H1 (cell line): ENCODE data around the gene BRIP1. TPM values are rescaled to one million over a fixed set of nuclear protein-coding genes. Genes with fewer than 3 reads are reported as not detected.

ENCODE experiments used
- CTCF ChIA-PET: fragments of 300-600 bp; sonication (Branson Sonifier 250); formaldehyde crosslinking; loops from one replicate; lab custom pipeline; 2021; ENCODE audit not compliant: partially characterized antibody; lab: Charles Lee
- POLR2A ChIA-PET: fragments of 300-600 bp; sonication (Branson Sonifier 250); formaldehyde crosslinking; loops from one replicate; lab custom pipeline; 2021; ENCODE audit warnings: inconsistent platforms; ENCODE audit not compliant: partially characterized antibody; lab: Charles Lee
- DNase-seq, 2 experiments: peaks; one replicate each; pipeline versions ENCODE4 v3.0.0 to v3.0.0-alpha.2; 2010 to 2022; ENCODE audit warnings: low spot score in 2 of 2, low read depth in 1 of 2, mixed read lengths in 1 of 2
- FAIRE-seq: peaks from 2 replicates; lab custom pipeline; 2011; peaks lifted over from hg19 to GRCh38; lab: Jason Lieb, UNC
- H2AFZ ChIP-seq: 2 replicates; pipeline ENCODE4 v1.8.1; 2012; ENCODE audit warnings: low read length, inconsistent platforms
- H2AK5ac ChIP-seq: 2 replicates; pipeline ENCODE4 v1.6.1; 2013; ENCODE audit warnings: low read depth, low read length
- H2BK120ac ChIP-seq: replicated peaks from 2 replicates; pipeline ENCODE3; 2013; ENCODE audit warnings: low read depth, low read length, inconsistent platforms
- H2BK12ac ChIP-seq: 2 replicates; pipeline ENCODE4 v1.6.1; 2013; ENCODE audit warnings: low read depth, low read length
- H2BK15ac ChIP-seq: 2 replicates; pipeline ENCODE4 v1.6.1; 2013; ENCODE audit warnings: low read length
- H2BK20ac ChIP-seq: 2 replicates; pipeline ENCODE4 v1.6.1; 2013; ENCODE audit warnings: low read length
- H2BK5ac ChIP-seq: 2 replicates; pipeline ENCODE4 v1.6.1; 2013; ENCODE audit warnings: low read depth, low read length
- H3K14ac ChIP-seq: 2 replicates; pipeline ENCODE4 v1.6.1; 2013; ENCODE audit warnings: inconsistent platforms; ENCODE audit not compliant: insufficient read length
- H3K18ac ChIP-seq: 2 replicates; pipeline ENCODE4 v1.6.1; 2013; ENCODE audit warnings: low read length; ENCODE audit errors: extremely low read depth
- H3K23ac ChIP-seq: 2 replicates; pipeline ENCODE4 v1.6.1; 2013; ENCODE audit warnings: inconsistent platforms; ENCODE audit not compliant: insufficient read length
- H3K23me2 ChIP-seq: 2 replicates; pipeline ENCODE4 v1.6.1; 2013; ENCODE audit warnings: low read depth, low read length
- H3K27ac ChIP-seq: 2 replicates; pipeline ENCODE4 v1.6.1; 2011; ENCODE audit warnings: low read depth, low read length, inconsistent platforms
- H3K27me3 ChIP-seq, 4 experiments: replicated peaks in 1 of 4; 1 replicate in 1 of 4; 2 replicates in 3 of 4; pipeline versions ENCODE4 v1.6.1 to v1.8.1; 2011 to 2013; ENCODE audit warnings: low read length in 3 of 4, mild to moderate bottlenecking in 3 of 4, inconsistent platforms in 2 of 4, mixed read lengths in 2 of 4, moderate library complexity in 1 of 4; ENCODE audit not compliant: control insufficient read depth in 3 of 4, insufficient read depth in 3 of 4; ENCODE audit errors: extremely low read depth in 1 of 4
- H3K36me3 ChIP-seq, 4 experiments: 2 replicates each; pipeline versions ENCODE4 v1.6.1 to v1.8.1; 2011 to 2013; ENCODE audit warnings: mild to moderate bottlenecking in 4 of 4, low read length in 3 of 4, moderate library complexity in 2 of 4, control low read depth in 1 of 4, inconsistent platforms in 1 of 4; ENCODE audit not compliant: insufficient read depth in 4 of 4, control insufficient read depth in 2 of 4
- H3K4ac ChIP-seq: replicated peaks from 2 replicates; pipeline ENCODE3; 2013; ENCODE audit warnings: low read length, low read depth, mixed read lengths, inconsistent platforms; ENCODE audit not compliant: insufficient read length
- H3K4me1 ChIP-seq, 4 experiments: replicated peaks in 1 of 4; 1 replicate in 1 of 4; 2 replicates in 3 of 4; pipeline versions ENCODE4 v1.6.1 to v1.8.1; 2011 to 2013; ENCODE audit warnings: low read length in 3 of 4, inconsistent platforms in 2 of 4, mixed read lengths in 1 of 4; ENCODE audit not compliant: insufficient read depth in 4 of 4, control insufficient read depth in 3 of 4
- H3K4me2 ChIP-seq, 2 experiments: 2 replicates each; pipeline versions ENCODE4 v1.6.1 to v1.8.1; 2011 to 2013; ENCODE audit warnings: low read depth in 2 of 2, low read length in 2 of 2, control low read depth in 1 of 2, inconsistent platforms in 1 of 2, mild to moderate bottlenecking in 1 of 2; ENCODE audit not compliant: insufficient read depth in 1 of 2
- H3K4me3 ChIP-seq, 4 experiments: fragments of 200-600, 300-600 bp in 1 of 4; sonication (generic), shearing (Covaris generic), sonication (Bioruptor Twin) in 1 of 4; 2 replicates each; pipeline versions ENCODE4 v1.5.1 to v1.8.1; 2011 to 2016; ENCODE audit warnings: low read length in 4 of 4, low read depth in 3 of 4, control low read depth in 2 of 4, inconsistent platforms in 2 of 4, mild to moderate bottlenecking in 2 of 4, mixed read lengths in 1 of 4, moderate library complexity in 1 of 4; ENCODE audit not compliant: insufficient read depth in 2 of 4; ENCODE audit errors: extremely low read depth in 1 of 4
- H3K56ac ChIP-seq: replicated peaks from 2 replicates; pipeline ENCODE3; 2013; ENCODE audit warnings: low read depth, mild to moderate bottlenecking, mixed read lengths, low read length, inconsistent platforms; ENCODE audit not compliant: insufficient read length
- H3K79me1 ChIP-seq: 2 replicates; pipeline ENCODE4 v1.6.1; 2013; ENCODE audit warnings: low read depth, low read length, control low read depth
- H3K79me2 ChIP-seq, 2 experiments: 2 replicates each; pipeline versions ENCODE4 v1.6.1 to v1.8.1; 2012 to 2013; ENCODE audit warnings: low read length in 2 of 2, mild to moderate bottlenecking in 2 of 2, inconsistent platforms in 1 of 2; ENCODE audit not compliant: insufficient read depth in 2 of 2, control insufficient read depth in 1 of 2
- H3K9ac ChIP-seq, 4 experiments: replicated peaks in 1 of 4; 1 replicate in 1 of 4; 2 replicates in 3 of 4; pipeline versions ENCODE4 v1.6.1 to v1.8.1; 2011 to 2013; ENCODE audit warnings: low read depth in 3 of 4, low read length in 3 of 4, control low read depth in 2 of 4, mild to moderate bottlenecking in 2 of 4, moderate library complexity in 2 of 4, inconsistent platforms in 1 of 4; ENCODE audit errors: extremely low read depth in 1 of 4
- H3K9me3 ChIP-seq, 2 experiments: 2 replicates each; pipeline versions ENCODE4 v1.6.1 to v1.8.1; 2012 to 2013; ENCODE audit warnings: mild to moderate bottlenecking in 2 of 2, moderate library complexity in 2 of 2, control low read depth in 1 of 2, inconsistent platforms in 1 of 2, low read depth in 1 of 2, low read length in 1 of 2, mixed read lengths in 1 of 2; ENCODE audit not compliant: insufficient read depth in 2 of 2
- H4K20me1 ChIP-seq, 2 experiments: replicated peaks in 1 of 2; 2 replicates each; pipeline versions ENCODE3 to v1.8.1; 2011 to 2013; ENCODE audit warnings: inconsistent platforms in 2 of 2, low read length in 2 of 2, mild to moderate bottlenecking in 1 of 2; ENCODE audit not compliant: insufficient read depth in 2 of 2, control insufficient read depth in 1 of 2
- H4K5ac ChIP-seq: 2 replicates; pipeline ENCODE4 v1.6.1; 2013; ENCODE audit warnings: low read length, low read depth, mixed read lengths, inconsistent platforms; ENCODE audit not compliant: insufficient read length
- H4K8ac ChIP-seq: 2 replicates; pipeline ENCODE4 v1.8.0; 2013; ENCODE audit warnings: mild to moderate bottlenecking, moderate library complexity, low read length, inconsistent platforms; ENCODE audit not compliant: insufficient read depth; ENCODE audit errors: extremely low read depth
- H4K91ac ChIP-seq: replicated peaks from 2 replicates; pipeline ENCODE3; 2013; ENCODE audit warnings: low read length, mixed read lengths, inconsistent platforms; ENCODE audit not compliant: insufficient read length
- ATF2 ChIP-seq: IDR thresholded peaks from 2 replicates; pipeline ENCODE4 v1.6.1; 2012; ENCODE audit warnings: low read length, inconsistent platforms
- CBX8 ChIP-seq: fragments of 300-800, 300-1000 bp; sonication (generic); IDR thresholded peaks from 2 replicates; pipeline ENCODE4 v1.7.1; 2016; ENCODE audit warnings: low read depth, low read length, borderline replicate concordance
- CREB1 ChIP-seq: IDR thresholded peaks from 2 replicates; pipeline ENCODE4 v1.6.1; 2012; ENCODE audit warnings: inconsistent platforms
- FOSL1 ChIP-seq: IDR thresholded peaks from 2 replicates; pipeline ENCODE4 v1.6.1; 2011; ENCODE audit warnings: mild to moderate bottlenecking, low read depth, low read length, moderate library complexity; ENCODE audit not compliant: insufficient read depth
- GTF2F1 ChIP-seq: IDR thresholded peaks from 2 replicates; pipeline ENCODE4 v1.6.1; 2012; ENCODE audit warnings: low read depth, low read length, improper control_type of control experiment, borderline replicate concordance
- JUN ChIP-seq: IDR thresholded peaks from 2 replicates; pipeline ENCODE4 v1.6.1; 2011; ENCODE audit warnings: low read depth, mild to moderate bottlenecking, improper control_type of control experiment, low read length
- MAX ChIP-seq: IDR thresholded peaks from 2 replicates; pipeline ENCODE4 v1.6.1; 2012; ENCODE audit warnings: inconsistent platforms
- SIN3A ChIP-seq, 2 experiments: IDR thresholded peaks in 1 of 2; conservative IDR thresholded peaks in 1 of 2; 2 replicates each; pipeline ENCODE4 v1.6.1; 2011 to 2012; ENCODE audit warnings: low read length in 2 of 2, improper control_type of control experiment in 1 of 2, low read depth in 1 of 2, mild to moderate bottlenecking in 1 of 2
- SRF ChIP-seq: IDR thresholded peaks from 2 replicates; pipeline ENCODE4 v1.6.1; 2011; ENCODE audit warnings: mild to moderate bottlenecking, low read depth, low read length, moderate library complexity
- TAF1 ChIP-seq: IDR thresholded peaks from 2 replicates; pipeline ENCODE4 v1.6.1; 2011; ENCODE audit warnings: mild to moderate bottlenecking, low read depth, low read length
- TBP ChIP-seq: IDR thresholded peaks from 2 replicates; pipeline ENCODE4 v1.6.1; 2011; ENCODE audit warnings: low read depth, low read length, improper control_type of control experiment
- USF2 ChIP-seq: IDR thresholded peaks from 2 replicates; pipeline ENCODE4 v1.6.1; 2011; ENCODE audit warnings: low read length, improper control_type of control experiment
- polyA plus RNA-seq, 7 experiments: library from polyadenylated mRNA; depleted of rRNA in 3 of 7; stranded (reverse) in 5 of 7; unstranded in 2 of 7; fragments of >200 nt in 5 of 7; fragments of 200-250 nt in 2 of 7; gene quantifications; 1 replicate in 5 of 7; 2 replicates in 1 of 7; 4 replicates in 1 of 7; pipeline versions ENCODE4 v1.2.1 to v1.2.3, GENCODE V29; 2011 to 2013; ENCODE audit warnings: missing spikeins in 2 of 7, mixed read lengths in 2 of 7
- total RNA-seq: library from RNA; stranded (reverse); fragmentation: NEBNext Ultra II Directional; extraction: Animal tissue kit (Norgen Biotek cat#: 25700); gene quantifications from 2 replicates; pipeline ENCODE4 v1.2.1, GENCODE V29; 2021

Gene BRIP1
- total and polyA plus RNA-seq, 2 of the 8 experiments (the other 6 are each of a cell fraction or from before 2014, with no cell fraction given): 5.8 to 19.2 TPM

- Histone ChIP-seq H3K9me3 (0 out of 4 replicates have a peak, but pooled peaks cover 0 to 10% of the 10 kb centered on the region in 2 experiments), H3K36me3 (peaks cover 0 to 19% (median 7%) of the 10 kb centered on the region in 4 experiments; a peak in 2 of 8 replicates), H3K4me2 (no peak overlapping the region), H4K5ac (no peak overlapping the region), H3K14ac (no peak overlapping the region), H3K9ac (no peak overlapping the region), H3K56ac (no peak overlapping the region), H2BK12ac (no peak overlapping the region), H2AFZ (no peak overlapping the region), H2BK15ac (no peak overlapping the region), H3K23me2 (no peaks in the 10 kb centered on the region), H4K8ac (no peak overlapping the region), H2AK5ac (no peak overlapping the region), H3K27ac (no peak overlapping the region), H3K27me3 (no peaks in the 10 kb centered on the region), H2BK5ac (no peak overlapping the region), H2BK20ac (no peak overlapping the region), H2BK120ac (no peak overlapping the region), H3K23ac (no peak overlapping the region), H4K91ac (no peak overlapping the region), H3K79me1 (no peaks in the 10 kb centered on the region), H4K20me1 (no peaks in the 10 kb centered on the region), H3K4ac (no peak overlapping the region), H3K4me3 (no peak overlapping the region), H3K18ac (no peak overlapping the region), H3K79me2 (no peaks in the 10 kb centered on the region), H3K4me1 (no peaks in the 10 kb centered on the region)
- CTCF ChIA-PET: no interaction called here
- no peak for TF ChIP-seq MAX
- TF ChIP-seq GTF2F1: no peak
- no peak for TF ChIP-seq ATF2
- TF ChIP-seq CREB1: no peak
- TF ChIP-seq JUN: no peak
- TF ChIP-seq TBP: no peak
- no peak for TF ChIP-seq TAF1
- TF ChIP-seq SRF: no peak
- no peak for TF ChIP-seq FOSL1
- no peak for TF ChIP-seq SIN3A (conservative IDR thresholded peaks at IDR 0.05 in 1 of 2, IDR thresholded peaks at IDR 0.05 in 1 of 2; ENCODE audit: low read depth in 1 of 2, low read length in 2 of 2)
- TF ChIP-seq USF2: no peak
- no peak for TF ChIP-seq CBX8
- POLR2A ChIA-PET: no interaction called here
- DNase-seq (no peak), FAIRE-seq (no peak)
Observed at GRCh38 chr17:61770043-61770442, 93.3 kb downstream of the BRIP1 start.
